GM18858 (cell line): ENCODE data around the gene NPR2.

ENCODE experiments used
- ATAC-seq: cut with Tn5 transposase; IDR thresholded peaks from one replicate; pipeline ENCODE4 v1.9.1; 2021; ENCODE audit not compliant: unreplicated experiment

The NPR2 gene

DNA sequence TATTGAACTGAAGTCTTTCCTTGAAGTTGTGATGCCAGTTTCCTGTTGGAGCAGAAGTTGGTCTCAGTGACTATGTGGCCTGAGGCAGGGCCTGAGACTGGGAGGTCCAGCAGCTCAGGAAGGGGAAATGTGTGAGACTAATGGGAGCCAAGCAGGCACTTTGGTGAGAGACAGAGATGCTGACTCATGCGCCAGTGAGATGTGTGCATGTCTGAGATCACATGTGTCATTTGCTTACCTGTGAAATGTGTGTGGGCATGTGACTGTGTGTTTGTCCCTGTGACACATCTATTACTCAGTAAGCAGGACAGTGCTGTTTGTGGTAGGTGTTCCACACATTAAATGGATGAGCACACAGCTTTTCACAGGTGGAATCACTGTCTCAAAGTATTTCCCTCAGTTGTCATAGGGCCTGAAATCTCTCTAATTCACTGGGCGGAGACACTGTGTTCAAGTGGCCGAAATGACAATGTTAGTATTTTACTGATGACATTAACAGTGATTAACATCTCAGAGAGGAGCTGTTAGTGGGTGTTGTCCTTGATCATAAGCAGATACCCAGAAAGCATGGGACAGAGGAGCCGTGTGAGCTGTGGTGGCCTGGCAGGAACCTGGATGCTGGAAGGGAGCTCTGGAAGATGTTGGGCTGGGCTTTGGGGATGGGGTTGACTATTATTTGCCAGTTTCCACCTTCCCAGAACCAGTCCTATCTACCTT is 7.4 kb downstream of the NPR2 start:
- ATAC-seq: no peak

DNA sequence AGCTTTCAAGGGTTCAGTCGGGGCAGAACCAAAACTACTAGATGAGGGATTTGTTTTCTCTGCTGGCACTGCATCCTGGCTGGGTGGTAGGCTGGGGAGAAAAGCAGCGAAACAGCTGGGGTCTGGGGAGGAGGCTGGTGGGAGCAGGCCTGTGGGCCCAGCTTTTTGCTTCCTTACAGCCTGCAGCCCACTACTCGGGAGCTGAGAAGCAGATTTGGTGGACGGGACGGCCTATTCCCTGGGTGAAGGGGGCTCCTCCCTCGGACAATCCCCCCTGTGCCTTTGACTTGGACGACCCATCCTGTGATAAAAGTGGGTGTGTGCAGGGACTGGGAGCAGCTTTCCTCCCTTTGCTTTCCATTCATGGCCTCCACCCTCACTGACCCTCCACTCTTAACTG is 9.1 kb downstream of the NPR2 start:
- ATAC-seq: no peak

DNA sequence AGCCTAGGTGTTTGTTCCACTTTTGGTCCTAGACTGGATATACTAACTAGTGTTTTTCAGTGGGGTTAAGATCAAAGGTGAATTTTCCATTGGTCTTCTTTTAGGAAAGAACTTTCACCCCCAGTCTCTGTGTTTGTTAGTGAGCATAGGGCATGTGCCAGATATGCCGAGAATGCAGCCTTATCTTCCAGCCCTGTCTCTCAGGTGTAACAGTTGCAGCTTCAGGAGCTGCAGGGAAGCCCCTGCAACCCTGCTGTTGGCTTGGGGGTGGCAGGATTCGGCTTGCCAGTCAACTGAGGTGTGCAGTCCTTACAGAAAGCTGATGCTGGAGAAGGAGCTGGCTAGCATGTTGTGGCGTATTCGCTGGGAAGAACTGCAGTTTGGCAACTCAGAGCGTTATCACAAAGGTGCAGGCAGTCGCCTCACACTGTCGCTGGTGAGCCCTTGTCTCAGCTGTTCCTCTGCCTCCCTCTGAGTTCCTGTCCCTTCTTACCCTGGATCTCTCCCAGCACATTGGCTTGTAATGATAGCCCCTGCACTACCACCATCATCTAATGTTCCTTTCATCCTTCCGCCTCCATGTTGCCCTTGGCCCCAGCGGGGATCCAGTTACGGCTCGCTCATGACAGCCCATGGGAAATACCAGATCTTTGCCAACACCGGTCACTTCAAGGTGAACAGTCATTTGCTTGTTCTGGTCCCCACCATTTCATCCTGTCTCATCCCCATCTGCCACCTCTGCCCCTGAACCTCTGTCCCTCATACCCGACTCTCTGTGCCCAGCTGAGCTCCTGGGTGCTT is 10.1 kb downstream of the NPR2 start:
- no peak for ATAC-seq

DNA sequence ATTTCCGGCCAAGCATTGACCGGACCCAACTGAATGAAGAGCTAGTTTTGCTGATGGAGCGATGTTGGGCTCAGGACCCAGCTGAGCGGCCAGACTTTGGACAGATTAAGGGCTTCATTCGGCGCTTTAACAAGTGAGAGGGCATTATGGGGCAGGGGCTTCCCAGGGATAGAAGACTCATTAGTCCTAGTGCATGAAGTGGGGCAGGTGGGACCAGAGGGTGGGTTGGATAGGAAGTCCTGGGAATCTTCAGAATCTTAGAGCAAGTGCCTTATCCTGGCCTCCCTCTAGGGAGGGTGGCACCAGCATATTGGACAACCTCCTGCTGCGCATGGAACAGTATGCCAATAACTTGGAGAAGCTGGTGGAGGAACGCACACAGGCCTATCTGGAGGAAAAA is 14.7 kb downstream of the NPR2 start:
- ATAC-seq: no peak

DNA sequence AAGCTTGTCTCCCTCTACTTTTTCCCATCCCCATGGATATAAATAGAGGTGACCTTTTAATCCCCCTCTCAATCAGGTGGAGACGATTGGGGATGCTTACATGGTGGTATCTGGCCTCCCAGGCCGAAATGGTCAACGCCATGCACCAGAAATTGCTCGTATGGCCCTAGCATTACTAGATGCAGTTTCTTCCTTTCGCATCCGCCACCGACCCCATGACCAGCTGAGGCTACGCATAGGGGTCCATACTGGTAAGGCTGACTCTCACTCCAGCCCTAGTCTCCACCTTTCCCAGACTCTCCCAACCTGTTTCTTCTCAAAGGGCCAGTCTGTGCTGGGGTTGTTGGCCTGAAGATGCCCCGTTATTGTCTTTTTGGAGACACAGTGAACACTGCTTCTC is 17.0 kb downstream of the NPR2 start:
- ATAC-seq: no peak

DNA sequence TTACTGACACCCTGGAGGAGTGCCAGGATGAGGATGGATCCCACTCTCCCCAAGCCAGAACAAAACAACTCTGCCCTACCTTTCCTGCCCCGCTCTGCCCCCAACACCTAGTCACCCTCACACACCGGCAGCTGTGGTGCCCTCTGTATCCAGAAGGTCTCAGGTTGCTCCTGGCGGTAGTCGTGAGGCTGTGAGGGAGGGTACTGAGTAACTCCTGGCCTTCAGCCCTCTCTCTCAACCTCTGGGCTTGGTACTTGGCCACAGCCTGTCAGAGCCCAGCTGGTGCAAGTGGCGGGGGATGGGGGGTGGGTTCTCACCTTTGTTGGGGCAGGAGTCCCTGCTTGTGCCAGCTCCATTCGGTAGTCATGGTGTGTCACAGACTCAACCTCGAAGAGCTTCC is 18.7 kb downstream of the NPR2 start:
- ATAC-seq: no peak

DNA sequence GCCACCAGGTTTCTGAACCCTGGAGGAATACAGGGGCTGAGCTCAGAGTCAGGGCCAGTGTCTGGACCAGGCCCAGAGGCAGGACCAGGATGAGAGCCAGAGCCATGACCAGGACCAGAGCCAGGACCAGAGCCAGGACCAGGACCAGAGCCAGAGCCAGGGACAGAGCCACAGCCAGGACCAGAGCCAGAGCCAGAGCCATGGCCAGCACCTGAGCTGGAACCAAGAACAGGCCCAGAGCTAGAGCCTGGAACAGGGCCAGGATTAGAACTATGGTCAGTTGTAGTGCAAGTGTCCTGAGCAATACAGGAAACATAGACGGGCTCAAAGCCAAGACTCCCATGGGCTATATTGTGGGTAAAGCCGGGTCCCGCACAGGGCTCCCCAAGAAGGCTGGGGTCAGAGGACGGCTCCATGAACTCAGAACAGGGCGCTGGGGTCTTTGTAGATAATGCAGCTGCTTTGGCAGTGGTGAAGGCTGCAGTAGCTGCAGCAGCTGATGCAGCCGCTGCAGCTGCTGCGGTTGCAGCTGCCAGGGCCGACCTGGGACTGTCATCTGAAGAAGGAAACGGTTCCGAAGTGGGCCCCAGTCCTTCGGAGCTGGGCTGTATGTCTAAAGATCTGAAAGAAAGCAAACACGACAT is 20.1 kb downstream of the NPR2 start:
- ATAC-seq: no peak

DNA sequence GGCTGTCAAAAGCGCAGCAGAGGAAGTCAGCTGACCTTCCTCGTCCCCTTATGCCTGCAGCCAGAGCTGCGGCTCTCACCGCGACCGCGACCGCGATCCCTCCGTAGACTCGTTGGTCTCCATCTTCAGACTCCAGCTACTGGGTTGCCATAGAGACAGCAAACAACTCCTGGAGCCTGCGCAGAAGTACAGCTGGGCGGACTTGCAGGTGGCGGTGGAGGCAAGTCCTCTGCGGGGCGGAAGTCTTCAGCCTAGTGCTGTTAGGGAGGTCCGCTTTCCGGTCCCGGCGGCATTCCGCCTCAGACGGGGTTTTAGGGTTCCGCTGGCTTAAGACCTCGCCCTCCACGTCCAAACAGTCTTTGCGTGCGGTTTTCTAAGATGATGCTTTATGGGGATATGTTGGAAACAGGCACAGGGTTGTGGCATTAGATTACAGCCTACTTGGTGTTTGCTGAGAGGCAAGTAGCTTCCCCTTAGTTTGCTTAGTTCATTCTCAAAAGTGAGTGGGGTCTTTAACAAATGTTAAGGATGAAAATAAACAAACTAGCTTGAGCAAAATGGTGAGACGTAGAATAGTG is 20.7 kb downstream of the NPR2 start, which contains the start of gene SPAG8:
Gene SPAG8, minus strand, starts transcription at position 238 of the 578 bp plus-strand sequence. Its CDS starts 115 bp downstream, at position 123.
- ATAC-seq: peak; percentile 75

DNA sequence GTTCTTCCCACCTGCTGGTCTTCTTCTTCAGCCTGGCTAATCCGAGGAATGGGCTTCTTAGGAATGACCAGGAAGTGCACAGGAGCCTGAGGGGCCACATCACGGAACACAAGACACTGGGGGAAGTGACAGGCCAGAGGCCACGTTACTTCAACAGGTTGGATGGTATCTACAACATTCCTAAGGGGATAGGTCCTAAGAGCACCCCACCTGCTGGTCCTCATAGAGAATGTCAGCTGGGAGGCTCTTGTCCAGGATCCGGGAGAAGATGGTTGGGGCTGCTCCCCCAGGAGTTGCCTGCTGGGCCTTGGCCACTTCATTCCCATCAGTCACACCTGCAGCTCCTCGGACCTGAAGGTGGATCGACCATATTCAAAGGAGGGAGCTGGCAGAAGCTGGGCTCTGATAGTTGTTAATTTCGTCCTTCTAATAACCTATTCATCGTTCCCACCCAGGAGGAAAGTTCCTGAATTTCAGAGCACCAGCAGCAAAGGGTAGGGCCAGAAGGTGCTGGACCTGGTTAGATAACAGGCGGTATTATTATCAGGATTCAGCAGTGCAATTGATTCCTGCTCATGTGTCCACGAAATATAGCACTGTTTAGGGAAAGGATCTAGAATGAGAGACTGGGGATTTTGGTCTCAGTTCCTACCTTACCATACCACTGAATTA is 22.2 kb downstream of the NPR2 start:
- no peak for ATAC-seq

DNA sequence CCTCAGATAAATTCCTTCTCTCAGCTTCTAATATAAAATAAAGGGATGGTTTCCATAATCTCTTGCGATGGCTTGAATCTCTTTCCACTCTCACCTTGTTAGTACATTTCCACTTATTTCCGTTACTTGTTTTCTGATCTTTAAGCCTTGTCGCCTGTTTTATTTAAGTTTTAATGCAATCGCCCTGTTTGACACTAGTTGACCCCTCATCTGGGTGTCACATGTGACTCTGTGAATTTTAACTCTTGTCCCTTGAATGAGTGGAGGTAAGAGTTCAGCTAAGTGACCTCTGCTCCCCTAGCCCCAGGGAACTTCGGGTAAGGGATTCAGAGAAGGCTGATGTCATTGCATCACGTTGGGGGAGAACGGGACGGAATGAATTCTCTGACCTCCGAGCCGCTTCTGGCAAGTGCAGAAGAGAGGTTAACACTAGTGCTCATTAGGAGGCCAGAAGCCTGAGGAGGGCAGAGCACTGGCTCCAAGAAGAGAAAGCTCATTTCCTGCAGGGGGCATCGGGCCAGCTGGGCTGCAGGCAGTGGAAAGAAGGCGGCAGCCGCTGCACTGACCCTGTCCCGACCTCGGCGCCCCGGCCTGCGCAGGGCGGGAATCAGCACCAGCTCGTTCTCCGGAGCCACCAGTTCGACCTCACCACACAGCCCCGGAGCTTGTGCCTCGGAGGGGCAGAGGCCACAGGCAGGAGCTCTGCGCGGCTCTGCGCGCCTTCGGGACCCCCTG is 22.9 kb downstream of the NPR2 start:
- ATAC-seq: peak; percentile 11

DNA sequence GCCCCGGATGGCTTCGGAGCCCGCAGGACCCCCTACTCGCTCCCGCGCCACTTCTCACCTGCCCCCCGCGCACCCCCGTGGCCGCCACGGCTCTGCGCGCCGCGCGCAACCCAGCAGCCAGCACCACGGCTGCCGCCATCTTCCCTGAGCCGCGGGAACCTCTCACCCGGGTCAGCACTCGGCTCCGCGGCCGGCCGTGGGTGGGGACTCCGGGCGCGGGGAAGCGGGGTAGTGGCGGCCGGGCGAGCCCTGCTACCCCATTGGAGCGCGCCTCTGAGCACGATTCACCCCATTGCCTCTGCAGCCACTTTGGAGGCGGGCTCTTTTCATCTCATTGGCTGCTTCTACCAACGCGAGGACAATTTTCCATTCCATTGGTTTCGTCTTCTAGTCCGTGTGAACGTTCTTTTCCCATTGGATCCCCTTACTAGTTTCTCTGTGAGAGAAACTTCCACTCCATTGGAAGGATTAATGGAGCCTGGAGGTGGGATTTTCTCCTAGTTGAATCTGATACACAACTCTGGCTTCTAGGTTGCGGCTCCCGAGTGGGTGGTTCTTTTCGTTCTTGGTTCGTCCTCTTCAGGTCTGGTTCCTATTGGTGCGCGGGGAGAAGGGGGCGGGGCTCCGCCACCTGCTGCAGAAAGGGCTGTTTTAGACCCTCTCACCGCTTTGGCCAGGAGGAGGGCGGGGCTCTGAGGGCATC is 23.6 kb downstream of the NPR2 start, which contains the start of gene HINT2:
Gene HINT2, minus strand, starts transcription at position 202 of the 703 bp plus-strand sequence. Its CDS starts 63 bp downstream, at position 139.
- ATAC-seq: peak; percentile 45

DNA sequence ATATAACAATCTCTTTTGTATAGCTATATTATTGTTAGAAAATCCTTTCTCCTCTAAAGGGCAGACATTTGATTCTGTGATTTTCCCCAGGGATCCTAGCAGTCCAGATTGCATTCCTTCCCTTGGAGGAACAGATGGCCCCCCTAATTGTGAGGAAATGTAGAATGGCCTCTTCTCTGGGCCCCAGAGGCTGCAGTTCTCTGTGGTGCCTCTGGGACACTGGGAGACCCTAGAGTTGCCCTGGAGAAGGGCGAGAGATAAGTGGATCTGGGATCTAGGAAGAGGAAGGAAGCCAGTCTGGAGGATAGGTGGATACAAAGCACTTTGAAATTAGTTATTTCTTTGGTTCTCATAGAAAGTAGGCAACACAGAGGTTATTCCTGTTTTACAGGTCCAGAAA is 25.3 kb downstream of the NPR2 start:
- ATAC-seq: no peak

DNA sequence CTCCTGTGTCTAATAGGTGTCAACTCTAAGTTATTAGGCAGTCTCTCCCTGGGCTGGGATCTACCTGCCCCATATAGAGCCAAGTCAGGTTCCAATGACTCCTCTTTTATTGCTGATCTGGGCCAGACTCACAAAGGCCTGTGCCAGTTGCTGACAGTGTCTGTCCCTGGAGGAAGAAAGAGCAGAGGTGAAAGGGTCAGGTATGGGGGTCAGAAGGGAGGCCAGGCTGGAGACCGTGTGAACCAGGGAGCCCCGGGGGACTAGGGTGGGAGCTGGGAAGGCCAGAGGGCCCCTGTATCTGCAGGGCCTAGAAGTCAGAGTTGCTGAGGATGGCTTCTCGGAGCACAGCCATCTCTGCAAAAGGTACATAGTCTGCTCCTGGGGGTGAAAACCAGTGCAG is 26.9 kb downstream of the NPR2 start:
- ATAC-seq: no peak

DNA sequence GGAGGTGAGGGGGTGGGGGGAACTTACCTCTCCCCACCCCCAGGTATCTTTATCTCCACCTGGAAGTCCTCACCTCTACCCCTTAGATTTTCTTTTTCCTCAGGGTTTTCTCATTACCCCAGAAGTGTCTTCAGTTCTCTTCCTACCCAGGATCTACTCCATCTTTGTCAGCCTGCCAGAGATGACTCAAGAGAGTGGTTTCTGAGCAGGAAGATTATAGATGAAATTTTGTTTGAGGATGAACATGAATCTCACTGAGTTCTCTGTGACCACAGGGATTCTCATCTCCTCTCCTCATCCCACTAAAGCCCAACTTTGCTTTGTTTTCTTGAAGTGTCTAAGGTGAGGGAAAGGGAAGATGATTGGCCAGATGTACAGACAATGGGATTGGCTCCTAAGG is 28.7 kb downstream of the NPR2 start:
- ATAC-seq: no peak

DNA sequence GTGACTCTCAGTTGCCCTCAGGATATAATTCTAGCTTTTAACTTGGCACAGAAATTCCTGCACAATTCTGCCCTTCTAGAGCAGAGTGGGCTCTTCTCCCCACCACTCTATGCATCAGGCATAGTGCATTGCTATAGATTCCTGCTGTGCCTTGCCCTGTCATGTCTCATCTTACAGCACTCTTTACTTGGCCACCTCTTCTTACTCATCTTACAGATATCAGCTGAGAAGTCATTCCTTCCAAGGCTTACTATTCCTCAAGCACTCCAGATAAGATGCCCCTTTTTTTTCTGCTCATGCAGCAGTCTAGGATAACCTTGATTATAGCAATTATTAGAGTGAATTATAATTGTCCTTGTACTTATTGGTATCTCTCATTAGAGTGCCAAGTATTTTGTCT is 31.5 kb downstream of the NPR2 start:
- no peak for ATAC-seq

DNA sequence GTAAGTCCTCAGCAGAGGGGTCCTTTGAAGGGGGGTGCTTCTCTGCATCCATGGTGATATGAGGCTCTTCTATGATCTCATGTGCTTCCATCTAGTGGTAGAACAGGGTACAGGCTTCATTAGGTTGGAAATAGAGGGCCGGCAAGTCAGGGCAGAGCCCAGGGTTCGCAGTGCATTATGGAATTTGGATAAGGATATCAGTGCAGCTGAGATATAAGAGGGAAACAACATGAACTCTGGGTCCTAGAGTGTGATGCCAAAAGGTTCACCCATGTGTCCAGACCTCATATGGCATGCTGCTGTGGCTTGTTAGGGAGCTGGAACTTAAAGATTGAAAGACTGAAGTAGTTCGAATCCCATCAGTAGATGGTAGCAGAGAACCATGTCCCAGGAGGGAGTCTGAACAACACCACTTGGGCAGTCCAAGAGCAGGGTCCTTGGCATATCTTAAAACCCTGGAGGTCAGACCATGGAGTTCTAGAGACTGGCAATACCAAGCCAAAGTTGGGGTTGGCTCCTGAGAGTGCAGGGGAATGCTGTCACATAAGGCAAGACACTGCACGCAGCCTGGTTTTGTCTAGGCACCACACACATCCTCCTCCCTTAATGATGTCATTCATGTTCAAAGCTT is 34.8 kb downstream of the NPR2 start:
- peak; percentile 47 for ATAC-seq

DNA sequence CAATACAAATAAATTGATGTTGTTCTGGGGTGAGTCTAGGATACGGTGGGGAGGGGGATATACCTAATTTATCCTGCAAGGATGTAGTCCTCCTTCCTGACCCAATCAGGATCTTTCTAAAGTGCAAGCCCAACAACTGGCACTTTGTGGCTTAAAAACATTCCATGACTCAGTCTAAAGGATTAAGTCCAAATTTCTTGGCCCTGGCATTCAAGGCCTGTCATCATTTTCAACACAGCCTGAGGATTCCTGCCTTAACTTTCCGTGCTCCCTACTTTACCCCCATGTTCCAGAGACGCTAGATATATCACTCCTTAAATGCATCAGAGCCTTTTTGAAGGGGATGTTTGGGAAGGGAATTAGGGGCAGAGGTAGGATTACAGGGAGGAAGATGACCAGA is 36.1 kb downstream of the NPR2 start:
- no peak for ATAC-seq

DNA sequence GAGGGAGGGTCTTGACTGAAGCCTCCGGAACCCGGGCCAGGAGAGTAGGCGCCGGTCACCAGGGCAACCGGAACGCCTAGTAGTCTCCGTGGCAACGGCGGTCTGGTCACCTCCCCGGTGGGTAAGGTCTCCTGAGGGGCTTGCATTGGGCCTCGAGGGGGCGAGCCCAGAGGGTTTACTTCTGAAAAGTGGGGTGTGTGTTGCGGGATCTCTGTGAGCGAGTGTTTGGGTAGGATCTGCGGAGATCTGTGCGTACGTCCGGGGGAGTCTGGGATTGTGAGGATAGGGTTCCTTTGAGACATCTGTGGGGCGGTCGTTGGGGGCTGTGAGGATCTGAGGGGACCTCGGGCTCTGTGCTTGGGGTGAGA is 37.3 kb downstream of the NPR2 start, which contains the start of gene FAM221B:
Gene FAM221B, minus strand, starts transcription at position 17 of the 368 bp plus-strand sequence. CDS start 2,571 bp downstream, outside the sequence.
- ATAC-seq: no peak
